AG20443 (cell line): ENCODE results near the gene ASF1B.
"Not testable (repeated sequence)": the region's sequence is repeated elsewhere in the genome, so short reads cannot be mapped to it uniquely, and the experiment has no call there.

Experiments used
- DNase-seq: peaks from one replicate; pipeline ENCODE4 v3.0.0; 2012; ENCODE audit warnings: low spot score, mixed read lengths

Gene ASF1B

GRCh38 chr19:14136509-14137281 is at the start of gene ASF1B:
Gene ASF1B, minus strand, starts transcription at chr19:14136589. Its CDS starts 133 bp downstream, at chr19:14136456.
- peak; percentile 98 for DNase-seq

- DNase-seq, result not testable (repeated sequence)
These were observed 49.3 kb upstream of the ASF1B start for GRCh38 chr19:14185691-14186090.

- DNase-seq, result no peak
These were observed 48.8 kb upstream of the ASF1B start for GRCh38 chr19:14185158-14185557.

GRCh38 chr19:14183741-14184350 is 47.5 kb upstream of the ASF1B start:
- DNase-seq, result no peak

GRCh38 chr19:14182476-14182875 is 46.1 kb upstream of the ASF1B start:
- DNase-seq, result no peak

GRCh38 chr19:14181906-14182305 is 45.5 kb upstream of the ASF1B start:
- DNase-seq, result no peak

GRCh38 chr19:14181199-14181598 is 44.8 kb upstream of the ASF1B start:
- not testable (repeated sequence) for DNase-seq

GRCh38 chr19:14177496-14178074 is 41.2 kb upstream of the ASF1B start:
- no peak for DNase-seq

- no peak for DNase-seq
These were observed 39.0 kb upstream of the ASF1B start for GRCh38 chr19:14175351-14175792.

- no peak for DNase-seq
These were observed 38.5 kb upstream of the ASF1B start for GRCh38 chr19:14174883-14175282.

GRCh38 chr19:14168993-14169392 is 32.6 kb upstream of the ASF1B start:
- no peak for DNase-seq

- no peak for DNase-seq
These were observed 32.0 kb upstream of the ASF1B start for GRCh38 chr19:14168259-14168972.

GRCh38 chr19:14167576-14168138 is 31.3 kb upstream of the ASF1B start:
- no peak for DNase-seq

GRCh38 chr19:14166999-14167575 is 30.7 kb upstream of the ASF1B start:
- no peak for DNase-seq

GRCh38 chr19:14165990-14166830 is 29.8 kb upstream of the ASF1B start:
- DNase-seq, result no peak

GRCh38 chr19:14164724-14165493 is 28.5 kb upstream of the ASF1B start:
- DNase-seq, result no peak

GRCh38 chr19:14164082-14164481 is 27.7 kb upstream of the ASF1B start:
- no peak for DNase-seq

- no peak for DNase-seq
These were observed 26.5 kb upstream of the ASF1B start for GRCh38 chr19:14162871-14163297.

GRCh38 chr19:14161305-14161704 is 24.9 kb upstream of the ASF1B start:
- DNase-seq, result no peak
